GM12892 (cell line): ENCODE measurements around the gene PLXNB3.
A peak's percentile ranks its signal among the peaks of the same experiment; 100 is the strongest.

Experiments
- DNase-seq: peaks from one replicate; pipeline ENCODE4 v3.0.0; 2011; ENCODE audit not compliant: insufficient read length
- FAIRE-seq: peaks from 2 replicates; lab custom pipeline; 2011; peaks lifted over from hg19 to GRCh38; lab: Jason Lieb, UNC
- POLR2A ChIP-seq: IDR thresholded peaks from 2 replicates; pipeline ENCODE4 v1.6.1; 2011; ENCODE audit warnings: low read depth, low read length, control low read depth
- POLR2AphosphoS5 ChIP-seq: IDR thresholded peaks from 2 replicates; pipeline ENCODE4 v1.6.1; 2011; ENCODE audit warnings: low read depth, low read length, control low read depth
- TAF1 ChIP-seq: IDR thresholded peaks from 2 replicates; pipeline ENCODE4 v1.6.1; 2011; ENCODE audit warnings: low read depth, mild to moderate bottlenecking, control low read depth, low read length, borderline replicate concordance

The PLXNB3 gene

GRCh38 chrX:153777261-153778090 is 13.4 kb downstream of the PLXNB3 start:
- TF ChIP-seq POLR2A: no peak
- TF ChIP-seq POLR2AphosphoS5: no peak
- no peak for TF ChIP-seq TAF1
- DNase-seq: no peak
- FAIRE-seq: no peak

- DNase-seq (no peak), FAIRE-seq (no peak)
- TF ChIP-seq POLR2A: no peak
- TF ChIP-seq POLR2AphosphoS5: no peak
- no peak for TF ChIP-seq TAF1
Measured at GRCh38 chrX:153778181-153778580, 14.1 kb downstream of the PLXNB3 start.

- TF ChIP-seq POLR2AphosphoS5: no peak
- no peak for TF ChIP-seq POLR2A
- no peak for TF ChIP-seq TAF1
- DNase-seq (no peak), FAIRE-seq (no peak)
Measured at GRCh38 chrX:153778684-153779101, 14.6 kb downstream of the PLXNB3 start.

GRCh38 chrX:153779891-153780677 is 16.0 kb downstream of the PLXNB3 start:
- TF ChIP-seq POLR2AphosphoS5: no peak
- no peak for TF ChIP-seq POLR2A
- no peak for TF ChIP-seq TAF1

GRCh38 chrX:153780678-153781427 is 16.8 kb downstream of the PLXNB3 start, which contains the start of gene SRPK3:
Gene SRPK3, plus strand, starts transcription at chrX:153781041. Its CDS starts 46 bp downstream, at chrX:153781087.
- TF ChIP-seq POLR2A (no peak), POLR2AphosphoS5 (no peak), TAF1 (no peak)
- DNase-seq: no peak
- FAIRE-seq: no peak

More at GRCh38 chrX:153779891-153780677, 16.0 kb downstream of the PLXNB3 start:
- no peak for FAIRE-seq
- no peak for DNase-seq

- no peak for TF ChIP-seq TAF1
- TF ChIP-seq POLR2A: no peak
- no peak for TF ChIP-seq POLR2AphosphoS5
- no peak for FAIRE-seq
- DNase-seq: no peak
Measured at GRCh38 chrX:153781428-153782047, 17.5 kb downstream of the PLXNB3 start.

- FAIRE-seq (no peak), DNase-seq (no peak)
- TF ChIP-seq POLR2A (no peak), POLR2AphosphoS5 (no peak)
Measured at GRCh38 chrX:153782313-153782712, 18.3 kb downstream of the PLXNB3 start.

GRCh38 chrX:153782871-153783270 is 18.8 kb downstream of the PLXNB3 start:
- TF ChIP-seq TAF1 (no peak), POLR2AphosphoS5 (no peak), POLR2A (no peak)
- no peak for DNase-seq
- FAIRE-seq: no peak

GRCh38 chrX:153783378-153784013 is 19.4 kb downstream of the PLXNB3 start:
- FAIRE-seq (no peak), DNase-seq (no peak)
- TF ChIP-seq POLR2AphosphoS5 (no peak), POLR2A (no peak), TAF1 (no peak)

GRCh38 chrX:153784325-153784967 is 20.4 kb downstream of the PLXNB3 start:
- TF ChIP-seq POLR2AphosphoS5 (peak; percentile 56; the same call in 1 of the 2 replicates), TAF1 (no peak), POLR2A (no peak)
- FAIRE-seq: no peak
- no peak for DNase-seq
